PFSK-1 (cell line): ENCODE measurements around the gene NOL11.

Source experiments
- FOXP2 ChIP-seq: optimal IDR thresholded peaks from 2 replicates; pipeline ENCODE3; 2011; ENCODE audit warnings: borderline replicate concordance, control low read depth, inconsistent platforms; ENCODE audit not compliant: insufficient read depth; ENCODE audit errors: extremely low read length, extremely low read depth
- POLR2AphosphoS5 ChIP-seq: IDR thresholded peaks from 2 replicates; pipeline ENCODE4 v1.6.1; 2012; ENCODE audit warnings: low read depth, mild to moderate bottlenecking, control low read depth, low read length, moderate library complexity
- REST ChIP-seq, 2 experiments: IDR thresholded peaks; 2 replicates each; pipeline versions ENCODE4 v1.6.1 to v1.8.0; 2011 to 2012; ENCODE audit warnings: low read depth in 2 of 2, low read length in 2 of 2, control low read depth in 1 of 2, inconsistent platforms in 1 of 2, mild to moderate bottlenecking in 1 of 2, moderate library complexity in 1 of 2; ENCODE audit not compliant: insufficient read depth in 1 of 2
- SIN3A ChIP-seq: IDR thresholded peaks from 2 replicates; pipeline ENCODE4 v1.6.1; 2012; ENCODE audit warnings: mild to moderate bottlenecking, low read length, moderate library complexity, borderline replicate concordance; ENCODE audit not compliant: insufficient read depth
- TAF1 ChIP-seq: IDR thresholded peaks from 2 replicates; pipeline ENCODE4 v1.6.1; 2012; ENCODE audit warnings: low read length, control low read depth, borderline replicate concordance; ENCODE audit not compliant: insufficient read depth

Gene NOL11

GRCh38 chr17:67729903-67730302 lies 12.2 kb downstream of the NOL11 start:
- TF ChIP-seq SIN3A: no peak
- TF ChIP-seq POLR2AphosphoS5: no peak
- no peak for TF ChIP-seq REST (IDR thresholded peaks at IDR 0.05; ENCODE audit: insufficient read depth in 1 of 2, low read depth in 2 of 2, low read length in 2 of 2)
- no peak for TF ChIP-seq TAF1
- no peak for TF ChIP-seq FOXP2

GRCh38 chr17:67730731-67731130 lies 13.0 kb downstream of the NOL11 start:
- no peak for TF ChIP-seq POLR2AphosphoS5
- no peak for TF ChIP-seq SIN3A
- TF ChIP-seq REST (IDR thresholded peaks at IDR 0.05; ENCODE audit: insufficient read depth in 1 of 2, low read depth in 2 of 2, low read length in 2 of 2): no peak
- no peak for TF ChIP-seq TAF1
- TF ChIP-seq FOXP2: no peak

- TF ChIP-seq REST (IDR thresholded peaks at IDR 0.05; ENCODE audit: insufficient read depth in 1 of 2, low read depth in 2 of 2, low read length in 2 of 2) (no peak), SIN3A (no peak), TAF1 (no peak), FOXP2 (no peak), POLR2AphosphoS5 (no peak)
Observed at GRCh38 chr17:67733449-67733848, 15.7 kb downstream of the NOL11 start.

GRCh38 chr17:67737145-67737544 lies 19.4 kb downstream of the NOL11 start:
- TF ChIP-seq REST (IDR thresholded peaks at IDR 0.05; ENCODE audit: insufficient read depth in 1 of 2, low read depth in 2 of 2, low read length in 2 of 2) (no peak), SIN3A (no peak), POLR2AphosphoS5 (no peak), TAF1 (no peak), FOXP2 (no peak)

GRCh38 chr17:67742025-67742424 lies 24.3 kb downstream of the NOL11 start:
- TF ChIP-seq POLR2AphosphoS5: no peak
